Measurements from ENCODE around the gene ALDH1A3.
"Not testable (repeated sequence)": the region's sequence is repeated elsewhere in the genome, so short reads cannot be mapped to it uniquely, and the experiment has no call there.

Gene ALDH1A3

DNA sequence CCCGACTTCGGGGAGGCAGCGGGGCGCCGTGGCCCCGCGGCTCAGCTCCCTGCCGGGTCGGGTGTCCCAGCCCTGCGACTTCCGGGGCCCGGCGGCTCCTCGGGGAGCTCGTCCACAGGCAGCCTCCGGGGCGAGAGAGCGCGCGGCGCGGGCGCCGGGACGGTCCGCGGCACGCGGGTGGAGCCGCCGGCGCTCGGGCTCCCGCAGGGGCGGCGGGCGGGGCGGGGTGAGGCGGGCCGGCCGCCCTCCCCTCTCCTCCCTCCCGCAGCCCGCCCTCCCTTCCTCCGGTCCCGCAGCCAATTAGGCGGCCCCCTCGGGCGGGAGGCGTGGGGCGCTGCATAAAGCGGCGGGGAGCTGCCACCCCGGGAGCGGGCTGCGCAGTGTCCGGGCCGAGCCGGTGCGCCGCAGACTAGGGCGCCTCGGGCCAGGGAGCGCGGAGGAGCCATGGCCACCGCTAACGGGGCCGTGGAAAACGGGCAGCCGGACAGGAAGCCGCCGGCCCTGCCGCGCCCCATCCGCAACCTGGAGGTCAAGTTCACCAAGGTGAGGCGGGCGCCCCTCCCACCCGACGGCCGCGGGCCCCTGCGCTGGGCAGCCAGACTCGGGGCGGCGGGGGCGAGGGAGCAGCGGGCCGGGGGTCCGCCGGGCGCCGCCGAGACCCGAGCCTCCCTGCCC, at the start of gene ALDH1A3:
Gene ALDH1A3 (plus strand): TSS at position 368 of the 675 bp plus-strand sequence. CDS start 77 bp downstream, at position 445.
- no peak for DNase-seq

GRCh38 chr15:100831467-100831866, 48.2 kb upstream of the ALDH1A3 start:
- DNase-seq = no peak

GRCh38 chr15:100832149-100832942, 47.3 kb upstream of the ALDH1A3 start:
- no peak for DNase-seq

DNA sequence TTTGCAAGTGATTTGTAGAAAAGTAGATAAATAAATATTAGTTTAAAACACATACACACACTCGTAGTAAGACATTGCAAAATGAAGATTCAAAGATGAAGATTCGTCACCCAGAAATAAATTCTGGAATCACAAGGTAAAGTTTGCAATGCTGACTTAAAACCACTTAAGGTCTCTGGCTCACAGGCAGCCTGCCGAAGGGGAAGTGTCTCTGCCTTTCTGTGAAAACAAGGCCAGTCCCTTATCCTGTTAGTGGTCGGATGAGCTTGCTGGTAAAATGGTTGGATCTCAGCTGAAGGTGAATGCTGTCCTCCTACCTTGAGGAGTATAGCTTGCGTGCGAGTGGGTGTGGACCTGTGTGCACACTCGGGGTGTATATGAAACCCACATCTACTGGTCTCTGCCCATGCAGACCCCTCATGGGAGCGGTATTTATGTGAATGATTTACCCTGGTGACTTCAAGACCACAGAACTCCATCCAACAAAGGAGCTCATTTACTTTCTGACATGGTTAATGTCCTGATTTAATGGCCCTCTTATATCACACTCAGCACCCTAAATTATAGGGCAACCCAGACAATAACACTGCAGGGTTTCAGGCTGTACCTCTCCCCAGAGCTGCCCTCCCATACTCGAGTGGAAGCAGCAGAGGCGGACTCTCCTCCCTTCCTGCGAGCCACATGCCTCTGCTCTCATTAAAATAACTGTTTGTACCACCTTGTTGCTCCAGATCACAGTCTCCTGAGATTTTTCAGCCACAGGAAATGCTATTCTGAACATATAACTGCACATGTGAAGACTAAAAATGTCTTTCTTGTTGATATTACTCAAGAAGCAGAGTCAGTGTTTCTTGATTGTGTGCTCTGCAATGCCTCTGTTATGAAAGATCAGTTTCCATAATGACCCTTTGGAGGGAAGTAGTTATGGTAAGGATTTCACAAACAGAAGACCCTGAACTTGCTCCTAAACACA, 45.9 kb upstream of the ALDH1A3 start:
- DNase-seq = no peak

- DNase-seq = no peak
These were observed 44.9 kb upstream of the ALDH1A3 start for GRCh38 chr15:100834731-100835130.

- DNase-seq = no peak
These were observed 44.0 kb upstream of the ALDH1A3 start for GRCh38 chr15:100835636-100836035.

- DNase-seq = no peak
These were observed 43.1 kb upstream of the ALDH1A3 start for GRCh38 chr15:100836501-100836900.

- no peak for DNase-seq
These were observed 38.2 kb upstream of the ALDH1A3 start for GRCh38 chr15:100841426-100841825.

DNA sequence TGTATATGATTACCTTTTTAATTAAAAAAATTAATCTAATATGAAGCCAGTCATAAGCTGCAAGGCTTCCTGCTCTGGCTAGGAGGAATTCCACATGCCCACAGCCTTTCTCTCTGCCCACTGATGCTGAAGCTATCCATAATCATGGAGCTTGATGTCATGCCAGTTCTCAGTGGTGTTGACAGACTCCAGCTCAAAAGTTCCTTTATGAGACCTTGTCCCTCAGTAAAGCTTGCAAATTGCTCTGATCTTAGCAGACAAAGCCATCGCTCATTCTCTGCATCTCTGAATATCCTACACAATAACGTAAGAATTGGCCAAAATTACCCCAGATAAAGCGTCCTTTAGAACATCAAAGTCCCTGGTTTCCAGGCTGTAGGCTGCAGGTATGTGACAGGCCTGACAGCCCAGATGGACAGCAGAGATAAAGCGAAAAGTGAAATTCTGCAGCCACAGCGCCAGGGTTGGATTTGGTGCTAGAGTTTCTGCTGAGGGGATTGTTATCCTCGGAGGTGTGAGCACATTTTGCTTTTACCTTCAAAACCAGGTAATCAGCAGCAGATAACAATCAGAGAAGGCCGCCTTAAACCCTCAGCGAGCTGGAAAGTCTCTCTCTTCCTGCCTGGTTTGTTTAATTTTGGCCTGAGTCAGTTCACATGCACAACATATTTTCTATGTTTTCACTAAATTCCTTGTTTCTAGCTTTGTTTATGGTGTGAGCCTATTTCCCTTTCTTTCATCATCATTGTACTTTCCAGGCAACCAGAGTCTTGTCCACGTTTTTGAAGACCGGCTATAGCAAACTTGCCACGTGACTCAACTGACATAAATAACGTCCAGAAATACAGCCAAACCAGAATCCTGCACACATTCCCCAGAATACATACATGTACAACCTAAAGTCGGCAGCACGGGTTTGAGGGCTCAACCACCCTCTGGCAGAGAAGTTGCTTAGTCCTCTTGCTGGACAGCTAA, 36.6 kb upstream of the ALDH1A3 start:
- no peak for DNase-seq

DNA sequence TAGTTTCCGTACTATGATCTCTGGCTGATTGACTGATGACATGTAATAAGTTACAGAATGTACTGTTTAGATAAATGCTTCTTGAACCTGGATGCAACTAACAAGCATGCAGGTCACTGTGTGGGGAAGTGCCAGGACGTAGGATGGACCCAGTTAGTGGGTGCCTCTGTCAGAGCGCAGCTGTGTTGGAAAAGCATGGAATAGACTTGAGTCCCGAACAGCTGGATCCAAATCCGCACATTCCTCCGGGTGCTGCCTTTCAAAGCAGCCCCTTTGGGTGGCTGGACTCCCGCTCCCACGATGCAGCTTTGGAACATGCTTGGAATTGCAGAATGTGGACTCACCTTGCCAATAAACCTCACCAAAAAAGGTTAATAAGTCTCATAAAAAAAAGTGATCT, 35.5 kb upstream of the ALDH1A3 start:
- no peak for DNase-seq

DNA sequence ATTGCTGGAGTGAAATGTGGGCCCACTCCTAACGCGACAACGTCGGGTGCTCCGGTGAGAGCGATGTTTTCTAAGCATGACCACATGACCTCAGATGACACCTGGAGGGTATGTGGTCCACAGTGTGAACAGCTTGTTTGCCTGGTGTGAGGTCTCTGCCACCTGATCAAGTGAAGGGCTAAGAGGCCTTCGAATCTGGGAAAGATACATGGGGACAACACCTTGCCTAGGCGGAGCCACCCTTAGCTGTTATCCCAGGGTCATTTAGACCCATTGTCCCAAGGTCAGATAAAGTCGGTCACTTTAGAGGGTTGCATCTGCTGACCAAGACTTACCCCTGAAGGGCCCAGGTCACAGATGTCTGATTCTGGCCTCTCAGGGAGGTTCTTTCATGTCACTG, 34.9 kb upstream of the ALDH1A3 start:
- no peak for DNase-seq

- DNase-seq = no peak
These were observed 32.4 kb upstream of the ALDH1A3 start for GRCh38 chr15:100847194-100847593.

DNA sequence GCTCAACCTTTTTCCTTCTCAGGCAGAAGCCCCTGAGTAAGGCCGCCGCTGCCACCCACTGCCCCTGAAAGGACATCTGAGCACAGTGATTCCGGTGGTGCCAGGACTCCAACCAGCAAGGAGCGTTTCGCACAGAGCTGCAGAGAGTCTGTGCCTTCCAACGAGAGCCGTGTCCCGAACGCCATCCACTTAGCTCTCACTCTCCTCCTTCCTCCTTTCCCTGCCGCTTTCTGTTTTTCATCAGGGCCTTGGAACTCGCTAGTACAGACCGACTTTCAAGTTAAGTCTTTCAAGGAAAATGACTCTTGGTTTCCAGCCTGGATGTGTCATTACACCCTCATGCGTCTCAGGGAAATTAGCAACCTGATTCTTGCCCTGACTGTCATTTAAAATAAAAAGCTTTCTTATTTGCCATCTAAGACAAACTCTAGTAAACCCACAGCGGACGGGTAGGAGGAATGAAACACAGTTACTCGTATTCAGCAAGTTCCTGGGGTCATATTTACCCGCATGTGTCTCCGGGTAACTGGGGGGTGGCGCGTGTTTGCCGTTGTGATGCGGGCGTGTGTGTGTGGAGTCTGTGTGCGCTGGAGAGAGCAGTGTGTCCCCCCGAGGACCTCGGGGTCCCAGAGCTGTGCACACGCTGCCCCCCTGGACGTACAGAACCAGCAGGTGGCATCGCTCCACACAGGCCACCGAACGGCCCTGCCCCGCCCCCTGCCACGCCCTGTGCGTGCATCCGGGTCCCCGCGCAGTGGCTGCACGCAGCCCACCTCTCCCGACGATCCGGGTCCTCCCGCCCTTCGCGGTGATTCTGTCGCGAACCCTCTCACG, 30.4 kb upstream of the ALDH1A3 start:
- DNase-seq = no peak

DNA sequence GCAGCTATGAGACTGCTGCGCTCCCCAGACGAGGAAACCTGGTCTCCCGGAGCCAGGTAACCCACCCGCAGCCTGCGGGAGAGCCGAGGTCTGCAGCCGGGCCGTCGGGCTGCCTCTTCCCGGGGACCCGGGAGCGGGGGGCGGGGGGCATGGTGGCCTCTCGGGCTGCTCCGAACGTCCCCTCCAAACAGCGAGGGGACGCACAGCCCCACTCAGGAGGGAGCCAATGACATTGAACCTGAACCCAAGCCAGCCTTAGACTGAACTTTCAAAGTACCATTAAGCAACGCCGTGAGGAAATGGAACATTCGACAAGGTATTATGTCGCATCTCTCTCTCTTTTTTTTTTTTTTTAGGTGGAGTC, 29.8 kb upstream of the ALDH1A3 start:
- DNase-seq = no peak

- not testable (repeated sequence) for DNase-seq
These were observed 28.1 kb upstream of the ALDH1A3 start for GRCh38 chr15:100851428-100852015.

DNA sequence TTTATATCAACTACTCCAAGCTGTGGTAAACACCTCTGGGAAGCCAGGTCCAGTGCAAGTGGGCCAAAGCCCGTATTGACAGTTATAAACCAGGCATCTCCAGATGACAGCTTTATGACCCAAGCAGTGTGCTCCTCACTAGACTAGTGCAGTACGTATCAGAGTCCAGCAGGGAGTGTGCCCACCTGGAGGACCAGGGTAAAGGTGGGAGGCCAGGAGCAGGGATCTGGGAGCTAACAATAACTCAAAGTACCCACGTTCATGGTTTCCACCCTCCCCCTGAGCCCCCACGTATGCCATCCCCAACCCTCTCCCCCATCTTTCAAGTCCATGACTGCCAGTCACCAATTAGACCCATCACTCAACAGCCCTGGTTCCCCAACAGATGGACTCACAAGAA, 27.0 kb upstream of the ALDH1A3 start:
- no peak for DNase-seq

DNA sequence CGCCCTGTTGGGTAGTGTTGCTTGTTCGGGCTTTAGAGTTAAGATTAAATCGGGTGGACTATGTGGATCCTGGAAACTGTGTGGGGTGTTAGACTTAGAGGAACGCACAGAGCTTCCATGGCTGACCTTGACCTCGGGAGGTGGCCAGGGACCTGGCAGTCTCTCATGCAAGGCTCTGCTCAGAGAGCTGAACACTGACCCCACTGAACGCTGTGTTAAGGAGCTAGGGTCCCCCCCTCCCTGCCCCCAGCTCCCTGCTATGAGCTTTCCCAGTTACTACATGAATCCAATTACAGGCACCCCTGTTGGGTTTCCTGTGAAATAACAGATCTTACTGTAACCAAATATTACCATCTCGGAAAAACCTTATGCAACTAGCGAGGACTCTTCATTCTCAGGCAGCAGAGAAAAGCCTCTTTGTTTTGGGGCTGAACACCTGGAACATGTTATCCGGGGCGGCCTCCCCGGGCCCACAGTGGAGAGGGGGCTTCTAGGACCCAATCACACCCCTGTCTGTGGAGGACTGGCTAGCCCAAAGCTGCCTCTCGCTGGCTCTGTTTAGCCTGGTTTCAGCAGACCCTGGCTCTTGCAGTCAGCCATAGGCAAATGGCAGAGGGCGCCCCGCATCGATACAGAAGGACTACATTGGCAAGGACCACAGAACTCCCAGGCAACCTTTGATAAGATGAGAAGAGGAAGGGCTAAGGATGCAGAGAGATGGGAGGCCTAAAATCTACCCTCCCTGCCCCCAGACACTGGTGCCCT, 25.8 kb upstream of the ALDH1A3 start:
- no peak for DNase-seq

GRCh38 chr15:100856867-100857266, 22.8 kb upstream of the ALDH1A3 start:
- no peak for DNase-seq

GRCh38 chr15:100858294-100858693, 21.3 kb upstream of the ALDH1A3 start:
- DNase-seq = no peak

Measured in NCI-H187 treated with DMSO at 0.1 percent for 48 hours (cell line).